Measurements from ENCODE around the gene THAP5.
A peak's percentile ranks its signal among the peaks of the same experiment; 100 is the strongest.

The THAP5 gene, protein sequence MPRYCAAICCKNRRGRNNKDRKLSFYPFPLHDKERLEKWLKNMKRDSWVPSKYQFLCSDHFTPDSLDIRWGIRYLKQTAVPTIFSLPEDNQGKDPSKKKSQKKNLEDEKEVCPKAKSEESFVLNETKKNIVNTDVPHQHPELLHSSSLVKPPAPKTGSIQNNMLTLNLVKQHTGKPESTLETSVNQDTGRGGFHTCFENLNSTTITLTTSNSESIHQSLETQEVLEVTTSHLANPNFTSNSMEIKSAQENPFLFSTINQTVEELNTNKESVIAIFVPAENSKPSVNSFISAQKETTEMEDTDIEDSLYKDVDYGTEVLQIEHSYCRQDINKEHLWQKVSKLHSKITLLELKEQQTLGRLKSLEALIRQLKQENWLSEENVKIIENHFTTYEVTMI

DNA sequence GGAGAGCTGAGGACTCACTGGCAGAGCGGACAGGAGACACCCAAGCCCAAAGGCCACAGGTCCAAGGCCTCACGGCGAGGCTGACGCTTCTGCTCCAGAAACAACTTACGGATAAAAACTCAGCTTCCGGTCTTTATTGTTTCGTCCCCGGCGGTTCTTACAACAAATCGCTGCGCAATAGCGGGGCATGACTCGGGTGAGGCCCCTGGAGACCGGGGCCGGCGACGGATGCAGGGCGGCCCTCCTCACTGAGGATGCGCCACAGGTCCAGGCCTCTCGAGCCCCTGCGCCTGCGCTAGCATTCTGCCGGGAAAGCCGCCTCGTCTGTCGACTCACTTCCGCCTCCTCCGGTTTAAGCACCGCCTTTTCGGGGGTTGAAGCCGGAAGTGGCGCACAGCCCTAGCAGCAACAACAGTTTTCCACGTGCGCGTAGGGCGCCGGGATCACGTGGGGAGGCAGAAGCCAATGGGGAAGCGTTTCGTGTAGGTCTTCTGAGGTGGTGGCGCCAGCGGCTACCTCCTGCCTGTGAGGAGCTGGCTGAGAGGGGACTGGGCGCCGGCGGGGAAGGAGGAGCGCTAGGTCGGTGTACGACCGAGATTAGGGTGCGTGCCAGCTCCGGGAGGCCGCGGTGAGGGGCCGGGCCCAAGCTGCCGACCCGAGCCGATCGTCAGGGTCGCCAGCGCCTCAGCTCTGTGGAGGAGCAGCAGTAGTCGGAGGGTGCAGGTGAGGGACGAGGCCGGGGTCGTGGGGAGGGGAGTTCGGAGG lies at the start of gene THAP5, which contains the start of gene DNAJB9:
THAP5 (minus strand) TSS at position 326 of the 765 bp plus-strand sequence; CDS start at position 189, 137 bp downstream.
DNAJB9 (plus strand) TSS at position 494 of the 765 bp plus-strand sequence. CDS start 1,853 bp downstream, outside the sequence.
- DNase-seq: peak; percentile 97 to 99 (median 98)

DNA sequence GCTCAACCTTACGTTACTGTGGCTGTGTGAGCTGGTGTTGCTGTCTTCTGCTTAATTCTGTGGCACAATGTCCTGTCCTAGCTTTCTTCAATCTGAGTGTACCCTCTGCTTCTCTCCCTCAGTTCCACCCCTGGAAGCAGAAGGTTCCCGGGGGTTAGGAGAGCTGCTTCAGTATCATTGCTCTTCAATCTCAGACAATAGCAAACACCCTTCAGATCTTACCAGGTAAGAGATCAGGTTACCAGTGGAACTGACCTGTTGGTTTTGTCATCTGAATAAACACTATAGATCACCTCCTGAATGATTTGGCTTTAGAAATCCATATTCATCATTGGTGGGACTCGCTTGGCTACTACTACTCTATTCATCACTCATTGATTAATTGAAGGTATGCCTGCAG lies 48.5 kb upstream of the THAP5 start:
- no peak for DNase-seq

DNA sequence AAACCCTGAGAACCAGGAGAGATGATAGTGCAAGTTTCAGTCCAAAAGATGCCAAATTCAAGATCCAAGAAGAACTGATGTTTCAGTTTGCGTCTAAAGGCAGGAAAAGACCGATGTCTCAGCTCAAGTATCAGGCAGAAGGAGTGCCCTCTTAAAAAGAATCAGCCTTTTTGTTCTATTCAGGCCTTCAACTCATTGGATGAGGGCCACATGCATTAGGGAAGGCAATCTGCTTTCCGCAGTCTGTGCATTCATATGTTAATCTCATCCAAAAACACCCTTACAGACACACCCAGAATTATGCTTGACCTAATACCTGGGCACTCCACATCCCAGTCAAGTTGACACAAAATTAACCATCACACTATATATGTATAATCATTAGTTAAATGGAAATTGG lies 45.4 kb upstream of the THAP5 start:
- no peak for DNase-seq

DNA sequence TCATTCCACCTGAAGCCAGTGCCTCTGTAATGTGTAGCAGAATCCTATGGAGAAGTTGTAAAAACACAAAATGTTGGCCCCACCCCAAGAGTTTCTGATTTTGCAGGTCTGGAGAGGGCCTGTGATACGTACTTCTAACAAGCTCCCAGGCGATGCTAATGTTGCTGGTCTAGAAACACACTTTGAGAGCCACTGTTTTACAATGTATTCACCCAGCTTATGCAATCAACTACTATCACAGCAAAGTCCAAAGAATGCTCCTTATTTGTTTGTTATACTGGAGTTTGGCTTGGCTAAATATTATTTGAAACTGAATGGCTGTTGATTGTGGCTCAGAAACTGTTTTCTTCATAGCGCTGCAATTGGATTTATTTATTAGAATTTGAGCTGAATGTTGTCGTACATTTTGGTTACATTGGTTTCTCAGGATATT lies 44.5 kb upstream of the THAP5 start:
- DNase-seq: no peak

DNA sequence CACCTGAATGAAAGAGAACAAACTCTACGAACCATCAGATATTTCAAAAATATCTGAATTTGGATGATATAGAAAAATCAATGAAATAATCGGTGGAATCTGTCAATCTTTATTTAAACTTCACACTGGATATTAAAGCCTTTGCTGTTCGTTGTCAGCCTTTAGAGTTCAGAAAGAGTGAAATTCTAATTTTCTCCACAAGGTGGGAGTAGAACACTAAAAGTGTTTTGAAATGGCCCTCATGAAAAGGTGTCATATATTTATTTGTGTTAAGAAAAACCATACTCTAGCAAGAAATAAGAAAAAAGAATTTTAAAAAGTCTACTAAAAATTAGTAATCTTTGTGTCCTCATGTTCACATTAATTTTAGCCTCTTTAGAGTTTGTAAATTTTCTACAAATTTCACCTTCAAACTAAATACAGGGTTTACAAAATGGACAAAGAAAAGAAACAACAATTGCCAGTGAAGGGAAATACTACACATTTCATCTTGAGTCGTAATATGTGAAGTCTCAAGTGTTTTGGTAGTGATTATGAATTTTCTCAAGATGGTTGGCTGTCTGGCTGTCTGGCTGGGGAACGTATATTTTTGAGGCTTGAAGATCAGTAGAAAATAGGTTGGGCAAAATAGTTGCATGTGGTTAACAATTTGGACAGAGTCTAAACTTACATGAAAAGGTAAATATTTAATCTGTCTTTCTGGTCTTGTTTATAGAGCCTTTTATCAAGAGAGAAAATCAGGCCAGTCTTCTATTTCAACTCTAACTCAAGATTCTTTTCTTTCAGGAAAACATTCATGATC lies 43.8 kb upstream of the THAP5 start:
- no peak for DNase-seq

DNA sequence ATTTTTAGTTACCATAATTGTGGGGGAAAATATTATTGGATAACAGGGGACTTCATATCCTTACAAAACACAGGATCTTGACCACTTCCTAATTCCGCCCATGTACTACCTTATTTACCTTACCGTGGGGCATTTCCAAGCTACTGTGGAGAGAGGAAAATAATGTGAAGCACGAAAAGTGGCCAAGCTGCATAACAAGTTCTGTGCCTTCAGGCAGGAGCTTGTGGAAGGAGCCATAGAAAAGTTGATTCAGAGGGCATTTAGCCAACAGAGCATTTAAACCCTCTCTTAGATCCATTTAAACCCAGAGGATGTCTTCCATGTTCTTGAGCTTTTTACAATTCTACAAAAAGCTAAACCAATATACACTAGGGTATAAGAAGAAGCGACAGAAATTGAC lies 41.8 kb upstream of the THAP5 start:
- no peak for DNase-seq

DNA sequence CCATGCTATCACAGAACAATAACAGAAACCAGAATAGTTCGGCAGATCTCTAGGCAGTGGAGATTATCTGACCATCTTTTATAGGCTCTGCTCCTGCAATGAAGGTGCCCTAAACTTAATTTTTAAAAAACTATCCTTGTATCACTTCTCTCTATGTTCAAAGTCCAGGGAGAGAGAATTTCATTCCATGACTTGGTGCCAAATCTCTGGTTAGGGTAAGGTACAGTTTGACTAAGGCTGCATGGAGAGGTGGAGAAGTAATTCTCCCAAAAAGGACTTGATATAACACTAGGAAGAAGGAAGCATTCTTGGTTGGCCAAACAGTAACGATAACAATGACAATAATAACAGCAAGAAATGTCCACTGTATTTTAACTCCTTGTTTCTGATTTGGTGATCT lies 40.1 kb upstream of the THAP5 start:
- no peak for DNase-seq

DNA sequence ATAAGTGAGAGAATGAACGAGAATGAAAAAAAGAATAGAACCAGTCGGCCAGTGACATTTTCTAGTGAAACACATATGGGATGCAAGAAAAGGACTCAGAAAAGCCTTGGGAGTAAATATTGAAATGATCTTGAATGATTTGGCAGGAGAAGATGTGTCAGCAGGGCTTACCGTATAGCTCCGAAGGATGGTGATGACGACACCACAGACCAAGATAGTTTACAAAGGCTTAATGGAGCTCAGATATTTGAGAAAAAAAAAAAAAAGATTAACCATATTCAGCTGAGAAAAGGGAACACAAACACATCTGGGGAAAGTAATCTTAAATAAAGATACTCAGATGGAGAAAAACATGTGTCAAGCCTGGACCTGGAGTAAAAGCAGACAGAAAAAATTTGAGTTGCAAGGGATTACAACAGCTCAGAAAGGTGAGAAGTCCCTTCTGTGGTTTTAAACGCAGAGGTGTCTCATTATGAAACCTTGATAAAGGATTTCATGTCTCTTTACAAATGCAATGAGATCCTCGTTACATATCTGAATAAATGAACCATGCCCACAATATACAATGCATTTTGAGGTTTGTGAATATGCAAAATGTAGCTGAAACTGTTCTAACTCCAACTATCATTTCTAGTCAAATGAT lies 36.2 kb upstream of the THAP5 start:
- DNase-seq: no peak

DNA sequence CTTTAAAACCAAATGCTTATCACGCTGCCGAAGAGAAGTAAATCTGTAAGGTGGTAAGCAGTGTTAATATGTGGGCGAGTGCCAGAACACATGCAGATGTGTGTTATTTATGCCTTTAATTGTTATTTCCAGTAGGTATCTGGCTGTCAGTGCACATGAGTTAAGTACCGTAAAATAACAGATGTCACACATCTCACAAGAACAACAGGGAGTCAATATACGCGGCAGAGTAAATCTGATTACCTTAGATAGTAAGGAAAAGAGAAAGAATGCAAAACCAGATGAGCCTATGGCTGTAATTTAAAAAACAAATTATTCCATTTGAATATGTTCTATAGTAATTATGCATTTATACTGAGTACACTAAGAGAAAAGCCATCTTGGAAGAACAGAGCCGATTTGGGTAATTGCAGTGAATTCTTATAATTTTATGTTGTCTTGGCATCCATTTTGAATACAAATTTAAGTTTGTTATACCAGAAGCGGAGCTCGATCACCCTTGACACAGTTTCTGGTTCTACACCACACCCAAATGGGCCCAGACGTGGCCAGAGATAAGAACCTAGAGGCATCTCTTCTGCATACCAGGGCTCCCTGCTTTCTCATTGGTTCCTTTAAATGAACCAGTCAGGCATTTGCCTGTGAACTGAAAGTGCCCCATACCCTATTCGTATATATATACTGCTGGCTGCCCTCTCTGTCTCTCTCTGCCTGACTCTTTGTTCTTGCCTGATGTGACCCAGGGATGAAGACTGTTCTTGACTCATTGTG lies 35.0 kb upstream of the THAP5 start:
- DNase-seq: no peak

DNA sequence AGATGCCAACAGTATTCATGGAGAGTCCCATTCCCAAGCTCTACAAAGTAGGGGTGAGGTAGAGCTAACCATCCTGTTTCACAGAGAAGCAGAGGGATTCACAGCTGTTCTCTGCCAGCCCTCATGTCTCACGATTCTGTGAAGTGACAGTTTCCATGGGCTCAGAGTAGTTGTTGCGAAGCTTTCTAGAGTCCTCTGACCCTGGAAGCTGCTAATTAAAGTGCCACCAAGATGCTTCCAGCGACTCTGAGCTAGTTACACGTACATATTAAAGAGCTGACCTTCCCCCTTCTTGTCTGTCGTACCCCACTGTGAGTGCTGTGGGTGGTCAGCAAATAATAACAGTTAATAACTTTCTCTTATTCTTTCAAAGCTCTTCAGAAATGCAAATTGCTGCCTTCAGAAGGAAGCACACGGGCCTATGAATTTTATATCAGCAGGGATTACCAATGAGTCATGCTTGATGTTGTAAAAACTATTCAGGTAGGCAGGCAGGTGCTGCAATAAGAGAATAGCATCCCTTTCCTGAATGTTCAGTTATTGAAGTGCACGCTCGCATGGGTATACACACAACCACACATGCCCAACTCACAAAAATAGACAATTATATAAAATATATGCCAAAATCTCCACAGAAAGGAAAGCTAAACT lies 34.3 kb upstream of the THAP5 start:
- DNase-seq: no peak

DNA sequence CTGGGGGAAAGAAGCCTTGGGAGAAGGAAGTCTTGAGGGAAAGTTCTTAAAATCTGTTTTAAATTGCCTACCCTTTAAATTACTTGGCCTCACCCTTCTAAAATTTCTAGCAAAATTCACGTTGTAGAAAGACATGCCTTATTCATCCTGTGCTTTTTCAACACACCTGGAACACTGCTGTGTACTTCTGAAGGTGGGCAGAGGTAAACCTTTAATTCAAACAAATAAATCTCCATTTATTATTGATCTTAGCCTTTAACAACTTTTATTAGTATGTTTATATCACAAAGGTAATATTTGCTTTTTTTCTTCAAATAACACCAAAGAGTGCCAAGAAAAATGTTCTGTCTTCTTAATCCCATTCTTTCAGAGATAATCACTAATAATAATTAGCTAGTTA lies 30.9 kb upstream of the THAP5 start:
- no peak for DNase-seq

DNA sequence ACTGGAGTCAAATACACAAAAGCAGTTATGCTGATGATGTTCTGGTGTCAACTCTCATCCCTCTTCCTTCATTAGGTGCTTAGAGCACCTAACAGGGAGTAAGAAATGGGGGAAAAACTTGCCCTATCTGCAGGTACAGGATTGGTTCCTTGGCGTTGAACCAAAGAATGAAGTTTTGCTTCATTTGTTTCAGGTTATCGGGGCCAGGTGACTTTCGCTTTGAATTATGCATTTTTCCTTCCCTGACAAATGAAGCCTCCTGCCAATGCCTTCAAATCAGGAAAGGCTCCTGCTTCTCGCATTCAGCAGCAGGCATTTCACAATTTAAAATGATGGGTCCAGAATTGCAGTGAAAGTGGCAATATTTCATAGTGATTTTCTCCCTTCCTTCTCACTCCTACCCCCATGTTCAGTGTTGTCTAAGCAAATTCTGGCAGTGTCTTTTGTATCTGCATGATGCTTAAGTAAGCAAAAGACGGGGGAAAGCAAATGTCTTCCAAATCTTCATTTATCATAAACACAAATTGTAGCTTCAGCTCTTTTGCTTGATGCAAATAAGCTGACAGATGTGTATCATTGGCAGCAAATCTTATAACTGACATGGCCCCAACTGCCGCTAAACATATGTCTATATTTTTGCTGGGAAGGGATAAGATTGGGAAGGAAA lies 29.5 kb upstream of the THAP5 start:
- no peak for DNase-seq

DNA sequence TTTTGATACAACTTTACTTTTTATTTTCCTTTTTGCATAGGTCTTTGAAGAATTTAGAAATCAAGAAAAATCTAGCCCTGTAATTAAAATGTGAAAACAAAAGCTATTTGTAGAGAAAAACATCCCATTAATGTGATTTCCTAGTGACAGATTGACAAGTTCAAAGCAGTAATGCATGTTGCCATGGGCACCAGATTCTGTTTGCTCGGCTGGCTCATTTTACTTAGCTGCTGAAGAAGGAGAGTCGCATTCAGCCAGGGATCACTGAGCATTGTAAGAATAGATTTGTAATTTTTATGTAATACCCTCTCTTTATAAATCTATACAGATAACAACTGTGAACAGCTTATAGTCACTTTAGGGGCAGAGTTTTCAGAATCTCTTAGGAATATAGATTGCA lies 28.6 kb upstream of the THAP5 start:
- DNase-seq: no peak

DNA sequence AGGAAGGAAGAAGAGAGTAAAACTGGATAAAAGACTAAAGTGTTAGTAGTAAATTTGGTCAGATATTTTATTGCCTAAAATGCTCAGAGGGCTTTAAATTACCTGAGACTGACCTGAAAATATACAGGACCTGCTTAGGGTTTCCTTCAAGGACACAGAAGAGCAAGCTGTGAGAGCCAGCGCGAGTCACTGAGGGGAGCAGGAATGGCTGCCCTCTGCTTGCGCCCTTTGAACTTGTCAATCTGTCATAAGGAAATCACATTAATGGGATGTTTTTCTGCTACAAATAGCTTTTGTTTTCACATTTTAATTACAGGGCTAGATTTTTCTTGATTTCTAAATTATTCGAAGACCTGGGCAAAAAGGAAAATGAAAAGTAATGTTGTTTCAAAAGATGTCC lies 27.1 kb upstream of the THAP5 start:
- DNase-seq: no peak

DNA sequence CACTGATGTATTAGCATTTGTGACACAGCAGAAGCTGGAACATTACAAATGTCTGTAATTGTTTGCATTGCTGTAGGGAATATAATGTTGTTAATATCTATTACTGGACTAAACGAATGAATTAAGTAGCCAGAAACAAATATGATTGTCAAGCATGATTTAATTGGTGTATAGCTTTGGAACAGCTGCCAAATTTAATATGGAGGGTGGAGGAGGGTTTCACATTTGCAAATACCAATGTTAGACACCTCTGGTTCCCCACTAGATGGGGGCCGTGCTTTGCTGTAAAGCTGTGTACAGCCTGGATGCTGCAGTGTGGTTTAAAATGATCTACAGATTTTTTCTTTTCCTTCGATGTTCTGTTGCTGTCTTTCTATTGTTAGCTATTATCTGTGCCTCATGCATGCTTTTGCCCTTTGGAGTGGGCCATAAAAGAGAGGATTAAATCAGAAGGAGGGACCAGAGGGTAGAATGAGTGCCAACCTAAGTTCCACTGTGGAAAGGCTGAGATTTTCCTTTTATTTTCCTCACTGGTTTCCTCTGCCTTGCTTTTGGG lies 23.2 kb upstream of the THAP5 start:
- DNase-seq: no peak

DNA sequence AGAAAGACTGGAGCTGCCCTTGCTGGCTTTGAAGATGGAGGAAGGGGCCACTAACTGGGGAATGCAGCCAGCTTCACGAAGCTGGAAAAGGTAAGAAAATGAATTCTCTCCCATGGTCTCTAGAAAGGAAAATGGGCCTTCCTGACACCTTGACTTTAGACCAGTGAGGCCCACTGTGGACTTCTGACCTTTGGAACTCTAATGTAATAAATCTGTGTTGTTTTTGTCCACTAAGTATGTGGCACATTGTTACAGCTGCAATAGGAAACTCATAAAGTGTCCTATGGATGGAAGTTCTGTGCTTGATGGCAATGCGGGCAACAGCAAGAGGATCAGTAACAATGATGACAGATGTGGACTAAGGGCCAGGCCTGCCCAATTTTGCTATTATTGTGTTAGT lies 21.1 kb upstream of the THAP5 start:
- no peak for DNase-seq

DNA sequence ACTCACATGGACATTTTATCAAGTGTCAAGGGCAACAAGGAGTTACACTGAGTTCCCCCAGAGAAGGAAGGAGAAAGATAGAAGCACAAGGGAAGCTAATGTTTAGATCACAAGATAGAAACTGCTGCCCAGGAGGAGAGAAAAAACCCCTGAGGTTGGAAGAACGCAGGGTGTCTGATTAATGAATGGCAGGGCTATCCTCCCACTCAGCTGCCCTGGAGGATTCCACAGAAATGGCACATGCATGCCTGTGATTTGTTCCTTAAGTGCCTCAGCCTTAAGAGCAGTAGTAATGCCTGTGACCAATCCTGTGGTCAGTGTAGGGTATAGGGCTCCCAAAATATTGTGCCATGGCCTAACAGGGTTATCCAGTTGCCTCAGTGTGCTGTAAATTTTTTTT lies 20.4 kb upstream of the THAP5 start:
- DNase-seq: no peak

DNA sequence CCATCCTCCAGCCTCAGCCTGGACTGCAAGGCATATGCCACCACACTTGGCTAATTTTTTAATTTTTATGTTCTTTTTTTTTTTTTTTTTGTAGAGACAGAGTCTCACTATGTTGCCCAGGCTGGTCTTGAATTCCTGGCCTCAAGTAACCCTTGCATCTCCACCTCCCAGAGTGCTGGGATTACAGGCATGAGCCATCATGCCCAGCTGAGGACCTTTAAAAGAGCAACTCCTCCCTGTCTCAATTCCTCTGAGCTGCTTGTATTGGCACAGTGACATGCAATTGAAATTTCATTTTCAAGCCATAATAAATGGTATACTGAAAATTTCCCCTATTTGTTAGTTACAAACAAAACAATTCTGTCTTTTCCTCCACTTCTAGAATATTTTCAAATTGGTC lies 19.7 kb upstream of the THAP5 start:
- DNase-seq: no peak

DNA sequence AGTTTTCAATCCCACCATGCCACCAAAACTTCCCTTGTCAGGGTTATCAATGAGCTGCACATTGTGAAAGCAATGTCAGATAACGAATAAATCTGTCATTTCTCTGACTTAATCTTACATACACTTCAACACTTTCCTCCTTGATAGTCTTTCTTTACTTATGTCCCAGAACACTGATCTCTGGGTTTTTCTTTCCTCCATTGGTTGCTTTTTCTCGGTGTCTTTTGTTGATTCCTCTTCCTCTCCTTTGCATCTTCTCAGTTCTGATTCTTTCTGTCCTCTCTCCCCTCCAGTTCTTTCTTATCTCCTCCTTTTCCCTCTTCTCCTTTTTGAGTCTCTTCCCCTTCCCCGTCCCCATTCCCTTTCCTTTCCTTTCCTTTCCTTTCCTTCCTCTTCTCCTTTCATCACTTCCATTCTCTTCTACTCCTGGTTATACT lies 16.8 kb upstream of the THAP5 start:
- DNase-seq: no peak

DNA sequence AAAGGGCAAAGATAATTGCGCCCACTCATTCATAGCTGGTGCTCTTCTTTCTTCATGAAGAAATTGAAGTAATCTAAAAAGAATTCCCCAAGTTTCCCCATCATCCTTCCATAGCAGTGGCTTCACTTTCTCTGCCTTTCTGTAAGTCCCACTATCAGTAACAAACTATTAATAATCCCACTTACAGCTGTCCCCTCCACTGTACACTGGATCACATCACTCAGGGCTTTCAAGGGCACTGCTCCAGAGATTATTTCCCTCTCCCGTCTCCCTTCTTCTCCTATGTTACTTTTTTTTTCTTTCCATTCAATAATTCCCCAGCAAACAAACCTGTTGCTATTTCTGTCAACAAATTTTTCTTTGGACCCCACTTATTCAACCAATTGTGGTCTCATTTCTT lies 16.3 kb upstream of the THAP5 start:
- DNase-seq: no peak

DNA sequence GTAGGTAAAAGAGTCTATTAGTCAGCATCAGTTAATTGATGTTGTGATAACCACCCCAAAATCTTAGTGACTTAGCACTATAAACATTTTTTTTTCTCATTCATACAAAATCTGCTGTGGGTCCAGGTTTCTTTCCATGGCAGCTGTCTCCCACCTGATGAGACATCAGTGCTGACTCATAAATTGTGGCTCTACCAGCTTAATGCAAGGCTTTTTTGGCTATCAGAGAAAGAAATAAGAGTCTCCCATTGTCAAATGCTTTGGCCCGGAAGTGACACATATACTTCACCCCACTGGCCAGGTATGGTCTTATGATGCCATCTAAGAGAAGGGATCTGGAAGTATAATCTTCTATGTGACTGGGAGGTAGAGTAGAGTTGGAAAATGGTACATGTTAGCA lies 14.7 kb upstream of the THAP5 start:
- DNase-seq: no peak

Data from activated naive CD4-positive, alpha-beta T cell (primary cell).